Stimulated activated CD4-positive, alpha-beta T cell treated with anti-CD3 and anti-CD28 coated beads, TNF-alpha, amount 100 ng/mL, for 24 hours (primary cell): ENCODE results near the gene NOL9.

Experiments
- DNase-seq, 3 experiments: peaks; one replicate each; pipeline ENCODE4 v3.0.0-alpha.2; 2020; ENCODE audit warnings: low read depth in 3 of 3

Gene NOL9

GRCh38 chr1:6521536-6521935, 32.8 kb downstream of the NOL9 start:
- DNase-seq = no peak

- DNase-seq = no peak
Observed at GRCh38 chr1:6519935-6520671, 34.2 kb downstream of the NOL9 start.

- no peak for DNase-seq
Observed at GRCh38 chr1:6519491-6519934, 34.8 kb downstream of the NOL9 start.

GRCh38 chr1:6517435-6517851, 36.9 kb downstream of the NOL9 start:
- DNase-seq = no peak

GRCh38 chr1:6515771-6516170, 38.5 kb downstream of the NOL9 start:
- no peak for DNase-seq

- no peak for DNase-seq
Observed at GRCh38 chr1:6513320-6513801, 41.0 kb downstream of the NOL9 start.

- no peak for DNase-seq
Observed at GRCh38 chr1:6512908-6513280, 41.4 kb downstream of the NOL9 start.

GRCh38 chr1:6512245-6512907, 41.9 kb downstream of the NOL9 start:
- no peak for DNase-seq

- no peak for DNase-seq
Observed at GRCh38 chr1:6511561-6512244, 42.6 kb downstream of the NOL9 start.

- DNase-seq = no peak
Observed at GRCh38 chr1:6511056-6511455, 43.3 kb downstream of the NOL9 start.

- DNase-seq = no peak
Observed at GRCh38 chr1:6510493-6510892, 43.8 kb downstream of the NOL9 start.

- DNase-seq = no peak
Observed at GRCh38 chr1:6509919-6510291, 44.4 kb downstream of the NOL9 start.

- DNase-seq = no peak
Observed at GRCh38 chr1:6509220-6509918, 44.9 kb downstream of the NOL9 start.

- no peak for DNase-seq
Observed at GRCh38 chr1:6508816-6509189, 45.5 kb downstream of the NOL9 start.

- no peak for DNase-seq
Observed at GRCh38 chr1:6508154-6508815, 46.0 kb downstream of the NOL9 start.

- no peak for DNase-seq
Observed at GRCh38 chr1:6507461-6507911, 46.8 kb downstream of the NOL9 start.

GRCh38 chr1:6507037-6507428, 47.3 kb downstream of the NOL9 start:
- no peak for DNase-seq

GRCh38 chr1:6506210-6507036, 47.9 kb downstream of the NOL9 start:
- DNase-seq = no peak

GRCh38 chr1:6505367-6506209, 48.7 kb downstream of the NOL9 start:
- DNase-seq = no peak

- DNase-seq = no peak
Observed at GRCh38 chr1:6504887-6505286, 49.4 kb downstream of the NOL9 start.
